Inflammatory macrophage treated with lipopolysaccharide for 4 hours (primary cell): ENCODE data around the gene BMPER.

ENCODE experiments used
- DNase-seq: peaks from one replicate; pipeline ENCODE4 v3.0.0-alpha.2; 2020

The BMPER gene

DNA sequence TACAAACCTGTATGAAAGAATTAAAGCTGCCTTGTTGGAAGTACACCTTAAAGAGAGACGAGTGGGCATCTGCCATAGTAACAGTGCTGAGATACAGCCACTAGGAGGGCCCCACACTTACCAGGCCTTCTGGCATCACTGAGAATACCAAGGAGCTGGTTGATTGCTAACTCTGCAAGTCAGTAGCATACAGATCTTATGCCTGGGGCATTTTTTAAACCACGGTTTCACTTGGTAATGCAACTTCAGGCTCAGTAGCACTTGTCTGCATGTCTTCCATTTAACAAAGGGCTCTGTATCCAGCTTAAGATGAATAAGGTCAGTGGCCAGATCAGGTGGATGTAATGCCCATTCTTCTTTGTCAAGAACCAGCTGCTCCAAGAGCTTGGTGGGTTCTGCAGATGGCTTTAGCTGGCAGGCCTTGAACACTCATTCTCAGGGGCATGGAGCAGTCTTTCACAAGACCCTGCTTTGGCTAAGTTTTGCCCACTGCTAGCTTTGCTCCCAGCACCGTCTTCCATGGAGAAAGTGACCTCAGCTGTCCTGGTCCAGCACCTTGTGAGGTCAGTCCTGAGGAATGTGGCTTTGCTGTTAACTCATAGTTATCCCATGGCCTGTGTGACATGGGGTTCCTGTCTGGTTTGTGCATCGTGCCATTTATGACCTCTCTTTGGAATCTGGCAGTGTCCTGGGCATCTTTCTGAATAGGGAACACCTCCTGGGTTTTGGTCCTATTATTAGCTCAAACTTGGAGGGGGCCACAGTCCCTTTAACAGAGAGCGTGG is 68.1 kb downstream of the BMPER start:
- DNase-seq: no peak

DNA sequence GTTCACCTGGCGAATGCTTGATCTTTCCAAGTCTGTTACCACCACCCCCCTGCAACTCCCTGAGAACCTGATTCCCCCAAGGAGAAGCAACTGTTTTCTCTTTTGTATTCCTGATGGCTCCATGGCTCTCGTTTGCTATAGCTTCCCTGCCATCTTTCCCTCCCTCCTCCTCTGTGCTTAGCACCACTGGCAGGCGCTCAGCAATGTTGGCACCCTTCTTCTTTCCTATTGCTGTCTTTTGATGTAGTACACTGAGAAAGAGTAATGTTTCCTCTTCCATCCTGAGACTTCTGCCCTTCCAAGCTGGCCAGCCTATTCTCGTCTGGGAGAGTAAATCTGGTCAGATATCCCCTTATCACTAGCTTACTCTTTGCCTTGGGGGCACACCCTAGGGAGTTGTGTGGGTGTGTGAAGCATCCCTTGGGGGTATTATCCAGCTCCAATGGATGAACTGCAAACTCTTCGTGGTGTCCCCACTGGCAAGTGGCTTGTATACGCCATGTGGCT is 74.0 kb downstream of the BMPER start:
- DNase-seq: no peak

DNA sequence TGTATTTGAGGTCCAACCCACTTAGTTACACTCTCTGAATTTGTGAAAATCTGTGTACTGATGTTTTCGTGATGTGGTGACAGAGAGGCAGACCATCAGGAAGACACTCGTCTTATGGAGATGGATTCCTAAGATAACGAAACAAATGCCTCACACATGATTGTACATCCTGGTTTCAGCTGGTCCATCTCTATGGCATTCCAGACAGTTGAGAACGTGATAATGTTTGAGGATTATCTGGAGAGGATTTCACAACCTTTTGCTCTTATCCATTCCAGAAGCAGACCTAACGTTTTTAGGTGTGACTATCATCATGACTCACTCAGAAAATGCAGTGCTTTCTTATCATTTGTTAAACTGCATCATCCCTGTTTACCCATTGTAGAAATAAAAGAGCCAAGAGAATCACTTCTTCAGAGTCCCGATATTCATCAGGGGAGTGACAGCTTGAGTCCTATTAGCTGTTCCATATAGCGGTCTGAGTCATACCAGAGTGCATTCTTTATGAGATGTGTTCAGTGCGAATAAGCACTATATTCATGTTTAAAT is 74.5 kb downstream of the BMPER start:
- DNase-seq: no peak

- DNase-seq: no peak
Observed at GRCh38 chr7:33981226-33981625, 75.9 kb downstream of the BMPER start.

DNA sequence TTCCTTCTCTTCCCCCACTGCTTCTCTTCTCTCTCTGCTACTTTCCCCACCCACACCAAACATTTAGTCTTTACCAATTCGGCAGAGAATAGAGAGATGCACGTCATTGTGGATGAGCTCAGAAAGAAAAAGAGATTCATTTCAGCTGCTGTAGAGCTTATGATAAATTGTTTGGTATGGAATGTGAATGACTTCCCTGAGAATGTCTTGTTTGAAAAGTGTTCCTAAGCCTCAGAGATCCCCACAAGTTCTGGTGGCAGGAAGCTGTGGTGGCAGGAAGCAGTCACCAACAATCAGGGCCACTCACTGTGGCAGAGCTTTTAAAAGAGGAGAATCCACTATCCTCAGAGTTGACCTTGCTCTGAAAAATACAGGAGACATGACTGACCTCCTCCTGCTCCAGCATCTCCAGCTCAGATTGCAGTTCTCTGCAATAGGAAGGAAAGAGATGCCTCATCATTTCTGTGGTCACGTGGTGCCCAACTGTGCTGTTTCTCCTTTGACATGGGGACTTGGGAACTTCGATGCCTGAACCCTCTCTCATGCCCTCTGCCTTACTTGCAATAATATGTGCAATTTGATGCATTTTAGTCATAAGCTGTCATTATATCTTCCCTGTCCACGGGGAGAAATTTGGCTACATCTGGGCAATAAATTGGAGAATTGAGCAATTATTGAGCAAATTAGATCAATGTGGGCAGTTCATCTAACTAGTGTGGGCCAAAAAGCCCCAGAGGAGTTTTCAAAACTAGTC is 76.5 kb downstream of the BMPER start:
- no peak for DNase-seq

- DNase-seq: no peak
Observed at GRCh38 chr7:33982425-33982786, 77.1 kb downstream of the BMPER start.

GRCh38 chr7:33986451-33986850 is 81.1 kb downstream of the BMPER start:
- no peak for DNase-seq

DNA sequence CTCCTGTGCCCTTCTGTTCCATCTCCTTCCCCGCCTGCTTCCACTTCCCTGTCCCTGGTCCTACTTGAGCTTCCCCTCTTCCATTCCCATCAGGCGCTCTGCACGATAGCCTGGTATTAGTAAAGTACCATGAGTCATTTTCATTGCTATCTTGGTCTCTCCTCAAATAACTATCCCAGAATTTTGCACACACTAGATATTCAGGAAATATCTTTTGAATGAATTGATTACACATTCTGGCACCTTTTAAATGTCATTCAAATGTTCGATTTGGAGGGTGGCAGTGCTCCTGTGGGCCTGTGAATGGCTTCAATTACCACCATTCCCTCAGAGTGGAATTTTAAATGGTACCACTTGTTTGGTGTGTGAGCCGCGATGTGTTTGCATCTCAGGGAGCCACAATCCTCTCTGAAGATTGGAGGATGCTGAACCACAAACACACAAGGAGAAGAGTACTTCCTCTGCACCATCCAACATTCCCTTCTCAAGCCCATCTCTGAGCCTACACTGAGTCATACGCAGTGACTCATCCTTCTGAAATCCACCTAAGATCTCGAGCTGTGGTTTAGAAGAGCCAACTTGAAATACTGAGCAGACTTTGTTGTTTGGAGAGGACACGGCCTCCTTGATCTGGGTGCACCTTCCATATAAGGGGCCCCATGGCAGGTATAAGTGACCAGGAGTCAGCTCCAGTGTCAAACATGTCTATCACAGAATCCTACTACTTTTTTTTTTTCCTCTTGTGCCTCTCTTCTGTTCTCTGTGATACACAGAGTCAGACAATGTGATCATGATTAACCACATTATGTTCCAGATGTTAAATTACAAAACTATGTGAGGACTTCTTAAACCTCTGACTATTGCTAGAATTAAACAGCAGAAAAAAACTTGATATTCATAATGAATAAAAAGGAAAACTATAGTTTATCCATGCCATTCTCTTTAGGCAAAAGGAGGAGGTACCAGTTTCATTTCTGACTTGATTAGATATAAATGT is 81.9 kb downstream of the BMPER start:
- no peak for DNase-seq

DNA sequence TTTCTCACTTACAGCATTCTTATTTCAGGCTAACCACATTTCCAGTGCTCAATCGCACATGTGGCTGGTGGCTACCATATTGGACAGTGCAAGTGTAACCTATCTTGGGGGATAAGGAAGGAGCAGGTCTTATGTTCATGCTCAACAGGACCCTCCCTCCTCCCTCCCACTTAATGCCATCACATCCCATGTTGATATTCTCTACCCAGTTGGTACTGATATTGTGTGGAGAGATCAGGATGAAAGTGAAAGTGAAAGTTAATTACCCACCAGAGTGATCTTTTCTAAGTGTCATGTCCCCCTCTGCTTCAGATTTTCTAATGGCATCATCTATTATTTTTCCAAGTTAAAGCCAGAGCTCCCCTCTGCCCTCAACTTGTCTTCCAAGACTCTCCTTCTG is 91.6 kb downstream of the BMPER start:
- no peak for DNase-seq

DNA sequence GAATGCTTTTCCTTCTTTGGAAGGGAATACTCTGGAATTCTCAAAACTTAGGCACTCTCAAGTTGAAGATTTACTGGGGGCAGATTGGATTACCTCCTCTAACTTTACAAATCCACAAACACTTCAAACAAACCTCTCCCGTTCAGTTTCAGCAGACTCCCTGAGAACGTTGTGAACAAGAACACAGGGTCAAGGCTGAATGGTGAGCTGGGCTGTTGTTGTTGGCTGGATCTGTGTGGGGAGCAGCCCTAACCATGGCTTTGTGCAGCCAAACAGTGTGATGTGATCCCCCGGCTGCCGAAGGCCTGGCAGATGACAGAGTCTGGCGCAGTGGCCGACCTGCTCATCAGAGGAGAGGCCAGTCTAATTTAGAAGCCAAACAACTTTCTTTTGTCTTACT is 93.1 kb downstream of the BMPER start:
- no peak for DNase-seq

- DNase-seq: no peak
Observed at GRCh38 chr7:34011017-34011695, 105.8 kb downstream of the BMPER start.

DNA sequence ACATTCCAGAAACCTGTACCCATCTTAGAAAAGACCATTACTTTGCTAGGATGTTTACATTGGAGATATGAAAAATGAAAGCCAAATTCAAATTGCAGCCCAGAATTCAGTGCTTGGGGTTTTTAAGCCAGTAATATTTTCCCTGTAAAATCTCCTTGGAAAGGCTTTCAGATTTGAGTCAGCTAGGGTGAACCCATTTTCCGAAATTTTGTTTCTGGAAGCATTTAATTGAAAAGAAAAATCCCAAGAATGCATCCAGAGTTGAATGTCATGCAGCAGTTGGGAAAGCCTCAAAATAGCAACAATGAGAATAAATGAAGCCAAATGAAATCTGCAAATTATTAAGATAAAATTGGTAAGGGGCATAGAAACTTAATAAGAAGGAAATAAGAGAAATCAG is 106.4 kb downstream of the BMPER start:
- no peak for DNase-seq

- no peak for DNase-seq
Observed at GRCh38 chr7:34013421-34013820, 108.1 kb downstream of the BMPER start.

DNA sequence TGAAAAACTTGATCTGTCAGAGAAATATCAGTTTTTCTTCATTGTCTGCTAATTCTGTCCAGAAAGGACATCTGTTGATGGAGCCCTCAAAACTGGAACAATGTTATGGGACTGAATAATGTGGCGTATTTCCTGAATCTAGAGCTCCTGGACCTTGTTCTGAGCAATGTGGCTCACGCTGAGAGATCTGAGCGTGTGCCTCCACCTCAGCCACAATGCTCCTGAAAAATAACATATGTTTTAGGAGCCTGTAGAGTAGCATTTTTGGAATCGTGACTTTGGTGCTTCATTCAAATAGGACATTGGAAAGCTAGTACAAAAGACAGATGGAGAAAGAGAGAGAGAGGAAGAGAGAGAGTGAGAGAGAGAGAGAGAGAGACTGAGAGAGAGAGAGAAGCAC is 110.3 kb downstream of the BMPER start:
- DNase-seq: no peak

GRCh38 chr7:34016876-34017275 is 111.5 kb downstream of the BMPER start:
- no peak for DNase-seq

DNA sequence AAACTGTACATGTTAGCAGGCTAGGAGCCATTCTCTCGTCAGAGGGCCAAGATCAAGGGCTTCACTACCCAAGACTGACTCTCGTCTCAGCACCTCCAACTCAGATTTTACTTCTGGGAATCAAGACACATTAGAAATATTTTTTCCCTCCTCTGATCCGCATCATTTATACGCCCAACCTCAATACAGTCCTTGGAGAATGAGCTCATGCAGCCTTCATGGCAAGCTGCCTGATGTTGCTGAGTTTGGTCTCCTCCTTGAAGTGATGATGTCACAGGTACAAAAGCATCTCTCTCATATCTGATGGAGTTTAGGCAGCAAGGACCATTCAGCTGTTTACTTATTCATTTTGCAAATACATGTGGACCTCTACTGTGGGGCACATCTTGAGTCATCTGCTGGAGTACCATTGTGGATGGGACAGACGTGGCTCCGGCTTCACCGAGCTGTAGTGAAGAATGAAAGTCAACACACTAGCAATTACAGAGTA is 114.0 kb downstream of the BMPER start:
- no peak for DNase-seq

DNA sequence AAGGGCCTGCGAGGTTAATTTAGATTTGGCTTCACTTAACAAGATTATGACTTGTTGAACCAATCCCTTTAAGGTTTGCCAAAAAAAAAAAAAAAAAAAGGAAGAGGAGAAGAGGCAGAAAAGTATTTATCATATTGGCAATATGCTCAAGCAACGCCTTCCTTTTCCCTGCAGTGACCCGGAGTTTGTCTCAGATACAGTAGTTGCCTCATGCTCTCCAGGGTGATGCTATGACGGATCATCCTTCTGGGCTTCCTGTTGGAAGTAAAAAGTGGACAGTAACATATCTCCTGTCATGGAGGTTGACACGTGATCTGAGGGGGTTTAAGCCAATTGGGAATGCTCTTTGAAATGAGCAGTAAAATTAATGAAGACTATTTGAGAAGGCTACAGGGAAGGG is 117.3 kb downstream of the BMPER start:
- no peak for DNase-seq

DNA sequence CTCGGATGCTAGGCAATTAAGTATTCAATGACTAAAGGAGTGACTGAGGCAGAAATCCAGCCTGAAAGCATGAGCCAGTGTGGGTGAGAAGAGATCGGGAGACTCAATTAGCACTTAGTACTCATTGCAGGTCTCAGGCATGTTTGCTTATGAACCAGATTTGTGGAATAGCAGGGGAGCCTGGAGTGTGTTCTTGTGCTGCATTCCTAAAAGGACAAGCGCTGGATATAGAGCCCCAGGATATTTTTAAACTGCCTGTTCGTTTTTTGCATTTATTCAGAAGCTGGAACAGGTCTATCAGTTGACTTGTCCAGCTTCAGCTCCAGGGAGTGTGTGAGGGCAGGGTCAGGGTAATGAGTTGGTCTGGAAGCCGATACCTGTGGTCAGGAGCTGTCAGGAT is 120.3 kb downstream of the BMPER start:
- no peak for DNase-seq

- no peak for DNase-seq
Observed at GRCh38 chr7:34026481-34027190, 121.3 kb downstream of the BMPER start.

DNA sequence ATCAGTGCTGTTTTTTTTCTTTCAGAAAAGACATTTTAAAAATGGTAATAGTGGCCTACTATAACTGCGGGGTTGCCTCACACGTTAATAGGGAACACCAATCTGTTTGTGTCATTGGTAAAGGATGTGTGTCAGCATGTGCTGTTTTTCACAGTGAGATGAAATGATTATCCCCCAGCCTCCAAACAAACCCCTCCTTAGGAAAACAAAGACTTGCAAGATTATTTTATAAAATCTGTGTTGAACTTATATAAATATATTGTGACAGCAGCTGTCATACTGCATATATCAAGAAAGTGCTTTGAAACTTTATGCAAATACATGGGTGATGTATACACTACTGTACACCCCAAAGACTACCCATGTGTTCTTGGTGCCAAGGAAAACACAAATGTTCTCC is 125.8 kb downstream of the BMPER start:
- no peak for DNase-seq

GRCh38 chr7:34034728-34035127 is 129.4 kb downstream of the BMPER start:
- no peak for DNase-seq
